ENCODE results near the gene FIBCD1.

Gene FIBCD1

GRCh38 chr9:130894546-130894945 is 44.5 kb downstream of the FIBCD1 start:
- DNase-seq (ENCODE audit: low spot score): no peak

- no peak for DNase-seq (ENCODE audit: low spot score)
These were observed 45.5 kb downstream of the FIBCD1 start for GRCh38 chr9:130893341-130894101.

GRCh38 chr9:130892477-130893304 is 46.4 kb downstream of the FIBCD1 start:
- no peak for DNase-seq (ENCODE audit: low spot score)

DNA sequence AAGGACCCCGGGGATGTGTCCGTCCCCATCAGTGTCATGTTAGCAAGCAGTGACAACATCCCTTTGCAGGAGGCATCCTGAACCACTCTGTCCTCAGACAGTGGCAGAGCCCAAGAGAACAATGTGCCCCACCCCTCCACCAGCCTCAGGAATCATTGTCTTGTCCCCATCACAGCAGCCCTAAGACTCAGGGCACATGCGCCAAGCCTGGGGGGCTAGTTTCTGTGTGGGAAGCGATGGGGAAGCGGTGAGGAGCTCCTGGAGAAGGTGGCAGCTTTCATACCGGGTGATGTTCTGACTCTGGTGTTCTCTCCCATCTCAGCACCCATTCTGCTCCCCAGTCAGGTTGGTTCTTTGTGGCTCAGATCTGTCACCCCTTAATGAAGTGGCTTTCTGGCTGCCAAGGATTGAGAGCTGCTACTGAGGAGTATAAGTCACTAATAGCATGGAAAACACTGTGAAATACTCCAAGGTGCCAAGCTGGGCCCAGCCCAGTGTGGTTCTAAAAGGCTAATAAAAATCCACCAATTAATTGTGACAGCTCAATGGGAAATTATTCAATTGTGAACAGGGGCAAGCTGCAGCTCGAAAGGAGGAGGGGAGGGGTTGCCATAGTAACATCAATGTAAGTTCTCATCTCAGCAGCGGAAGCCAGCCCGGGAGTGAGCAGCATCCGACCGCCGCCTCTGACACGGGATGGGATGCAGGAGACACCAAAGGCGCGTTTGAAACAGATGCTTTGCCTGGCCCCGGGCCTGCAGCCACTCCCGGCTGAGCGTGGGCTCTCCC is 47.2 kb downstream of the FIBCD1 start:
- DNase-seq (ENCODE audit: low spot score): no peak

GRCh38 chr9:130890870-130891687 is 48.0 kb downstream of the FIBCD1 start:
- DNase-seq (ENCODE audit: low spot score): no peak

GRCh38 chr9:130890124-130890523 is 48.9 kb downstream of the FIBCD1 start:
- no peak for DNase-seq (ENCODE audit: low spot score)

DNA sequence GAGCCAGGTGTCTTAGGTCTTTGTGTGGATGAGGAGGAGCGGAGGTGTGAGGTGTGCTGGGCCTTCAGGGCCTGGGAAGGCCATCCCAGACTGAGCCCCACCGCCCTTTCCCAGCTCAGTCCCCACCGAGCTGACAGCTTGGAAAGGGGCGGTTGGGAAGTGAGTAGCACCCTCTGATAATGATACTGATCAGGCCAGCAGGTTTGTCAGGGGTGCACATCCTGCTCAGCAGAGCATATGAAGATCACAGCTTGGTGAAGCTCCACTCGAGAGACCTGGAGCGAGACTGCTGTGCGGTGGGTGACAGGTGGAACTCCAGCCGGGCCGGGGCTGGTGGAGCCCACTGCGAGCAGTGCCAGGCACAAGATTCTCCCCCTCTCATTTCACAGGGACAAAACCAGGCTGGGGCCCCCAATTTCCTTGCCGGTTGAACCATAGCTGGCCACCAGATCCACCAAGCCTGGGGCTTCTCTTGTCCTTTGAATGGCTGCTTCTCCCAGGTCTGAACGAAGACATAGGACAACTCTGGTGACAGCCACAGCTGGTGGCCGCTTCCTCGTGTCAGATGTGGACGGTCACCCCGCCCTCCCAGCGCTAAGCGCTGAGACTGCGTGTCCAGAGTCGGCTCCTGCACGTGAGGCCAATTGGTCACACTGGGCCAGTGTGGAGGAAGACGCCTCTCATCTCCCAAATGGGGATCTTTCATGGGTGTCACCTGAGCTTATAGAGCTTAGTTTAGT is 50.7 kb downstream of the FIBCD1 start:
- no peak for DNase-seq (ENCODE audit: low spot score)

GRCh38 chr9:130887494-130888144 is 51.4 kb downstream of the FIBCD1 start:
- DNase-seq (ENCODE audit: low spot score): no peak

DNA sequence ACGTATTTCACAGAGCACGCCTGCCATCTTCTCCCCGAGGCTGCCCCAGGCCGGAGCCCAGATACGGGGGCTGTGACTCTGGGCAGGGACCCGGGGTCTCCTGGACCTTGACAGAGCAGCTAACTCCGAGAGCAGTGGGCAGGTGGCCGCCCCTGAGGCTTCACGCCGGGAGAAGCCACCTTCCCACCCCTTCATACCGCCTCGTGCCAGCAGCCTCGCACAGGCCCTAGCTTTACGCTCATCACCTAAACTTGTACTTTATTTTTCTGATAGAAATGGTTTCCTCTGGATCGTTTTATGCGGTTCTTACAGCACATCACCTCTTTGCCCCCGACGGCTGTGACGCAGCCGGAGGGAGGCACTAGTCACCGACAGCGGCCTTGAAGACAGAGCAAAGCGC is 52.1 kb downstream of the FIBCD1 start:
- DNase-seq (ENCODE audit: low spot score): no peak

DNA sequence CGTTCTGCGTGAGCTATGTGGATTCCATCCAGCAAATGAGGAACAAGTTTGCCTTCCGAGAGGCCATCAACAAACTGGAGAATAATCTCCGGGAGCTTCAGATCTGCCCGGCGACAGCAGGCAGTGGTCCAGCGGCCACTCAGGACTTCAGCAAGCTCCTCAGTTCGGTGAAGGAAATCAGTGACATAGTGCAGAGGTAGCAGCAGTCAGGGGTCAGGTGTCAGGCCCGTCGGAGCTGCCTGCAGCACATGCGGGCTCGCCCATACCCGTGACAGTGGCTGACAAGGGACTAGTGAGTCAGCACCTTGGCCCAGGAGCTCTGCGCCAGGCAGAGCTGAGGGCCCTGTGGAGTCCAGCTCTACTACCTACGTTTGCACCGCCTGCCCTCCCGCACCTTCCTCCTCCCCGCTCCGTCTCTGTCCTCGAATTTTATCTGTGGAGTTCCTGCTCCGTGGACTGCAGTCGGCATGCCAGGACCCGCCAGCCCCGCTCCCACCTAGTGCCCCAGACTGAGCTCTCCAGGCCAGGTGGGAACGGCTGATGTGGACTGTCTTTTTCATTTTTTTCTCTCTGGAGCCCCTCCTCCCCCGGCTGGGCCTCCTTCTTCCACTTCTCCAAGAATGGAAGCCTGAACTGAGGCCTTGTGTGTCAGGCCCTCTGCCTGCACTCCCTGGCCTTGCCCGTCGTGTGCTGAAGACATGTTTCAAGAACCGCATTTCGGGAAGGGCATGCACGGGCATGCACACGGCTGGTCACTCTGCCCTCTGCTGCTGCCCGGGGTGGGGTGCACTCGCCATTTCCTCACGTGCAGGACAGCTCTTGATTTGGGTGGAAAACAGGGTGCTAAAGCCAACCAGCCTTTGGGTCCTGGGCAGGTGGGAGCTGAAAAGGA is 53.3 kb downstream of the FIBCD1 start:
- DNase-seq (ENCODE audit: low spot score): no peak

- DNase-seq (ENCODE audit: low spot score): no peak
These were observed 54.2 kb downstream of the FIBCD1 start for GRCh38 chr9:130884542-130885483.

DNA sequence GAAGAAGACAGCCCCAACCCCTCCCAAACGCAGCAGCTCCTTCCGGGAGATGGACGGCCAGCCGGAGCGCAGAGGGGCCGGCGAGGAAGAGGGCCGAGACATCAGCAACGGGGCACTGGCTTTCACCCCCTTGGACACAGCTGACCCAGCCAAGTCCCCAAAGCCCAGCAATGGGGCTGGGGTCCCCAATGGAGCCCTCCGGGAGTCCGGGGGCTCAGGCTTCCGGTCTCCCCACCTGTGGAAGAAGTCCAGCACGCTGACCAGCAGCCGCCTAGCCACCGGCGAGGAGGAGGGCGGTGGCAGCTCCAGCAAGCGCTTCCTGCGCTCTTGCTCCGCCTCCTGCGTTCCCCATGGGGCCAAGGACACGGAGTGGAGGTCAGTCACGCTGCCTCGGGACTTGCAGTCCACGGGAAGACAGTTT is 54.9 kb downstream of the FIBCD1 start:
- DNase-seq (ENCODE audit: low spot score): no peak

GRCh38 chr9:130883479-130883878 is 55.6 kb downstream of the FIBCD1 start:
- DNase-seq (ENCODE audit: low spot score): no peak

DNA sequence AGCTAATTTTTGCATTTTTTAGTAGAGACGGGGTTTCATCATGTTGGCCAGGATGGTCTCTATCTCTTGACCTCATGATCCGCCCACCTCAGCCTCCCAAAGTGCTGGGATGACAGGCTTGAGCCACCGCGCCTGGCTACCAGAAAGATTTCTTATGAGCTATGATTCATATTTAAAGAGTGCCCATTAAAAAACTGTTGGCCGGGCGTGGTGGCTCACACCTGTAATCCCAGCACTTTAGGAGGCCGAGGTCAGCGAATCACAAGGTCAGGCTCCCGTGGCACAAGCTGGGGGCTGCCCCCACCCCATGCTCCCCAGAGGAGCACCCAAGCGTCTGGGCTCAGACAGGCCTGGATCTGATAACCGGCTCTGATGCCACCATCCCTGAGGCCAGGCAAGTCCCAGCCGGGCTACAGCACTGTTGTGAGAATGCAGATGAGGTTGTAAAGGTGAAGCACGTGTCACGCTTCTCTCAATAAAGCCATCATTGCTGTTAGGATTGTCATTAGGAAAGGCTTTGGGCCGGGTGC is 56.3 kb downstream of the FIBCD1 start:
- no peak for DNase-seq (ENCODE audit: low spot score)

GRCh38 chr9:130881516-130881915 is 57.5 kb downstream of the FIBCD1 start:
- no peak for DNase-seq (ENCODE audit: low spot score)

- no peak for DNase-seq (ENCODE audit: low spot score)
These were observed 58.3 kb downstream of the FIBCD1 start for GRCh38 chr9:130880599-130881220.

DNA sequence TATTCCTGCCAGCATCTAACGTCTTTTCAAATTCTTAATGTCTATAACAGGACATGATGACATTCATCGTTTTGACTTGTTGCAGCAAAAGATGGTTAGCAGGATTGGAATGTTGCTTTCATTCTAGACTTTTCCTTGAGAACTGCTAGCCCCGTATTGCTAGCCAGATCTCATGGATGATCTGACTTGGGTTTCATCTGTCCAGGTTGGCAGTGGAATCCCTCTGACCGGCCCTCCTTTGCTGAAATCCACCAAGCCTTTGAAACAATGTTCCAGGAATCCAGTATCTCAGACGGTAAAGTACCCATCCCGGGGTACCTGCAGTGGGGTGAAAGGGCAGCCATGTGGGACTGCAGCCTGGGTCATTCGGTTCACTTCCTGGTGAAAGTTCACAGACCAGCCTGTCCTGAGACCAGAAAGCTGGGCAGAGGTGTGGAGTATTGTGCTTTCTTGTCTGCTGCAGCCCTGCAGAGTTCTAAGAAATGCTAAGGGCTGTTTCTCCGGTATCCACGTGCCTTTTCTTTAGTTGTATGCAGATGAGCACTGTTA is 59.1 kb downstream of the FIBCD1 start:
- no peak for DNase-seq (ENCODE audit: low spot score)

Data from CD4-positive, alpha-beta T cell treated with Interleukin-6 at 100 ng/mL for 8 hours (primary cell).